ENCODE measurements around the gene WASF1. TPM values are rescaled to one million over a fixed set of nuclear protein-coding genes. Genes with fewer than 3 reads are reported as not detected.

WASF1 gene
- total RNA-seq, 1 experiment from 2014 or later: 7.3 TPM

DNA sequence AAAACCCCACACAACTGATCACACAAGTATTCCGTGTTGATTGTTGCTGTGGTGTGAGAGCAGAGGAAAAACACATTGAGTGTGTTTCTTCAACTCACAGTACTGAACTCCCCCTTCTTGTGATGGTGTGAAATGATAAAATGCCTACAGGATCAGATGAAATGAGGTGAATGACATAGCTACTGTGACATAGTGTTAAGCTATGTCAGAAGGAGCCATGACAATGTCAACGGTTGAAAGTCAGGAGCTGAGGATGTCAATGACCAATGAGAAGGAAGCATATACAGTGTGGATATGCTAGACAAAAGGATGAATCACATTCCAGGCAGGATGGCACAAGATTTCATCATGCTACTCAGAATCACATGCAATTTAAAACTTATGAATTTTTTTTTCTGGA lies 38.8 kb downstream of the WASF1 start:
- Histone ChIP-seq H3K4me1 (no peaks in the 10 kb centered on the region), H3K4me3 (ENCODE audit: low read depth, low read length) (no peak overlapping the region), H3K27me3 (replicated peaks; ENCODE audit: control insufficient read depth, insufficient read depth, low read length) (no peaks in the 10 kb centered on the region), H3K9me3 (no peaks in the 10 kb centered on the region), H3K36me3 (ENCODE audit: control insufficient read depth, insufficient read depth, low read length) (no peaks in the 10 kb centered on the region)
- CTCF ChIA-PET: no interaction called here
- no peak for DNase-seq
- Mint-ChIP-seq H3K4me3 (ENCODE audit: unreplicated experiment) (no peak overlapping the region), H3K9me3 (ENCODE audit: unreplicated experiment) (peaks cover 34% of the 10 kb centered on the region), H3K4me1 (ENCODE audit: low read depth, unreplicated experiment) (no peaks in the 10 kb centered on the region), H3K27ac (ENCODE audit: unreplicated experiment) (no peak overlapping the region), H3K27me3 (ENCODE audit: insufficient read depth, unreplicated experiment) (no peaks in the 10 kb centered on the region), H3K36me3 (ENCODE audit: insufficient read depth, unreplicated experiment) (no peaks in the 10 kb centered on the region)
- POLR2A ChIA-PET: no interaction called here
- TF ChIP-seq, protein P1, sequence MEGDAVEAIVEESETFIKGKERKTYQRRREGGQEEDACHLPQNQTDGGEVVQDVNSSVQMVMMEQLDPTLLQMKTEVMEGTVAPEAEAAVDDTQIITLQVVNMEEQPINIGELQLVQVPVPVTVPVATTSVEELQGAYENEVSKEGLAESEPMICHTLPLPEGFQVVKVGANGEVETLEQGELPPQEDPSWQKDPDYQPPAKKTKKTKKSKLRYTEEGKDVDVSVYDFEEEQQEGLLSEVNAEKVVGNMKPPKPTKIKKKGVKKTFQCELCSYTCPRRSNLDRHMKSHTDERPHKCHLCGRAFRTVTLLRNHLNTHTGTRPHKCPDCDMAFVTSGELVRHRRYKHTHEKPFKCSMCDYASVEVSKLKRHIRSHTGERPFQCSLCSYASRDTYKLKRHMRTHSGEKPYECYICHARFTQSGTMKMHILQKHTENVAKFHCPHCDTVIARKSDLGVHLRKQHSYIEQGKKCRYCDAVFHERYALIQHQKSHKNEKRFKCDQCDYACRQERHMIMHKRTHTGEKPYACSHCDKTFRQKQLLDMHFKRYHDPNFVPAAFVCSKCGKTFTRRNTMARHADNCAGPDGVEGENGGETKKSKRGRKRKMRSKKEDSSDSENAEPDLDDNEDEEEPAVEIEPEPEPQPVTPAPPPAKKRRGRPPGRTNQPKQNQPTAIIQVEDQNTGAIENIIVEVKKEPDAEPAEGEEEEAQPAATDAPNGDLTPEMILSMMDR (IDR thresholded peaks at IDR 0.05; ENCODE audit: insufficient read depth in 1 of 2, low read depth in 1 of 2, low read length in 1 of 2, severe bottlenecking in 1 of 2, unreplicated experiment in 1 of 2): no peak
- BruUV-seq (replicated peaks): no TSS peak
- intact Hi-C loops (cut with micrococcal nuclease; ENCODE audit: unreplicated experiment): no loop called here

DNA sequence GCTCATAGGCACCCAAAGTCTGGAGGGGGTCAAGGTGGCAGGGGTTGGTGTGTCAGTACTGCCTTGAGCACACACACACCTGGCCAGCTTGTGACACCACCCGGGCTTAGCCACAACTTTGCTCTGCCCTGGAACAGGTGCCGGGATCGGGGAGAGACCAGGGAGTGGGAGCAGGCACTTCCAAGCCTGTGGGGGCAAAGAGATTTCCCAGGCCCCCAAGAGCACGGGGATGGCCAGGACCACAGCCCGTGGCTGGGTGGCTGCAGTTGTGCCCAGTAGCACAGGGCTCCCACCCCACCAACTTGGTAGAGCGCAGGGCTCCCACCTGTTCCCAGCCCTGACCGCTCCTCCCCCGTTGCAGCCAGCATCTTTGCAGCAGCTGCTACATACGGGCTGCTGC lies 40.4 kb downstream of the WASF1 start:
- ChIA-PET POLR2A (no interaction called here), CTCF (no interaction called here)
- no peaks in the 10 kb centered on the region for H3K4me1 ChIP-seq
- no peaks in the 10 kb centered on the region for H3K27me3 ChIP-seq (replicated peaks; ENCODE audit: control insufficient read depth, insufficient read depth, low read length)
- Mint-ChIP-seq H3K27me3 (ENCODE audit: insufficient read depth, unreplicated experiment) (no peaks in the 10 kb centered on the region), H3K4me3 (ENCODE audit: unreplicated experiment) (no peak overlapping the region), H3K9me3 (ENCODE audit: unreplicated experiment) (peaks cover 34% of the 10 kb centered on the region), H3K4me1 (ENCODE audit: low read depth, unreplicated experiment) (no peaks in the 10 kb centered on the region), H3K27ac (ENCODE audit: unreplicated experiment) (no peak overlapping the region), H3K36me3 (ENCODE audit: insufficient read depth, unreplicated experiment) (no peaks in the 10 kb centered on the region)
- no peaks in the 10 kb centered on the region for H3K36me3 ChIP-seq (ENCODE audit: control insufficient read depth, insufficient read depth, low read length)
- intact Hi-C loops (cut with micrococcal nuclease; ENCODE audit: unreplicated experiment): no loop called here
- TF ChIP-seq, protein P1 (IDR thresholded peaks at IDR 0.05; ENCODE audit: insufficient read depth in 1 of 2, low read depth in 1 of 2, low read length in 1 of 2, severe bottlenecking in 1 of 2, unreplicated experiment in 1 of 2): no peak
- no peak overlapping the region for H3K4me3 ChIP-seq (ENCODE audit: low read depth, low read length)
- H3K9me3 ChIP-seq: no peaks in the 10 kb centered on the region
- no peak for DNase-seq
- BruUV-seq (replicated peaks): no TSS peak

DNA sequence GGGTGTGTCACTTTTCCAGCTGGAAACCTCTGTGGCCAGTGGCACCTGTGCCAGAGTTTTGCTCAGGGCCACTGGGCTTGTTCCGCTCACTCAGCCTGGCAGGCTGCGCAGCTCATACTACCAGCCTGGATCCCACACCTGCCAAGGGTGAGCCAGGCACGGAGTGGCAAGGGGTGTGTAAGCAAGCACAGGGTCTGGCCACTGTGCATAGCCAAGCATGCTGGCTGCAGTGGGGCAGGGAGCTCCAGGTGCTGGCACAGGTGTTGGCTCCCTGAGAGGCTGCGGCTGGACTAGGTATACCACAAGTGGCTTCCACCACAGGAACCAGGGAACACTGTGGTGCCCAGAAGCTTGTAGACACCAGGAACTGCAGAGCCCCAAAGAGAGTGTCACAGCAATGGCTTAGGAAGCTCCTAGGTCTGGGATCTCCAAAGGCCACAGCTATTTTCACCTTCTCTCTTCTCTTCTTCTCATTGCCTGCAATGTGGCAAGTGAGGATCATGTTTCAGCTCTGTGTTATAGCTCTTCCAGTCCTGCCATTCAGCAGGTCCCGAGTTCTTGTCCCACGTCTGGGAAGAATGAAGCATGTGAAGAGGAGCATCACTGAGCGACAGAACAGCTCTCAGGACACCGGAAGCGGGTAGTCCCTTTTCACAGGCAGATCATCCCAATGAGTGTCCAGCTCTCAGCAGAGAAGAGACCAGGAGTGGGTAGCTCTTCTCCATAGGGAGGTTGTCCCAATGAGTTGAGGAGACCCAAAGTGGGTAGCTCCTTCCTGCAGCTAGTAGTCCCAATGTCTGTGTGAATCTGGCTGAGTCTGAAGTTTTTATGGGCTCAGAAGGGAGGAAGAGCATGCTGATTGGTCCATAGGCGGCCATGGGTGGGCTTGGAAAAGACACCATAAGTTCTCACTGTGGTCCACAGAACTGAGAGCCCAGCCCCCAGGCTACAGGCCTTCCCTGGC lies 41.3 kb downstream of the WASF1 start:
- no peaks in the 10 kb centered on the region for H3K27me3 Mint-ChIP-seq (ENCODE audit: insufficient read depth, unreplicated experiment)
- H3K36me3 Mint-ChIP-seq (ENCODE audit: insufficient read depth, unreplicated experiment): no peaks in the 10 kb centered on the region
- H3K9me3 Mint-ChIP-seq (ENCODE audit: unreplicated experiment): peaks cover 34% of the 10 kb centered on the region
- ChIA-PET POLR2A (interaction anchor here (0.6 kb wide), 1 partner anchor 10 kb away, joined by 3 read pairs; no protein-coding TSS in a partner anchor), CTCF (no interaction called here)
- Histone ChIP-seq H3K4me3 (ENCODE audit: low read depth, low read length) (no peak overlapping the region), H3K4me1 (no peaks in the 10 kb centered on the region), H3K27me3 (replicated peaks; ENCODE audit: control insufficient read depth, insufficient read depth, low read length) (no peaks in the 10 kb centered on the region), H3K9me3 (no peaks in the 10 kb centered on the region), H3K36me3 (ENCODE audit: control insufficient read depth, insufficient read depth, low read length) (no peaks in the 10 kb centered on the region)
- H3K27ac Mint-ChIP-seq (ENCODE audit: unreplicated experiment): no peak overlapping the region
- no peak overlapping the region for H3K4me3 Mint-ChIP-seq (ENCODE audit: unreplicated experiment)
- BruUV-seq (replicated peaks): no TSS peak
- TF ChIP-seq, protein P1 (IDR thresholded peaks at IDR 0.05; ENCODE audit: insufficient read depth in 1 of 2, low read depth in 1 of 2, low read length in 1 of 2, severe bottlenecking in 1 of 2, unreplicated experiment in 1 of 2): no peak
- intact Hi-C loops (cut with micrococcal nuclease; ENCODE audit: unreplicated experiment): no loop called here
- DNase-seq: no peak
- no peaks in the 10 kb centered on the region for H3K4me1 Mint-ChIP-seq (ENCODE audit: low read depth, unreplicated experiment)
